Measurements from ENCODE around the gene PLXDC2. TPM values are rescaled to one million over a fixed set of nuclear protein-coding genes. Genes with fewer than 3 reads are reported as not detected.

Gene PLXDC2
- total RNA-seq, 1 experiment from 2014 or later = 0.20 TPM

DNA sequence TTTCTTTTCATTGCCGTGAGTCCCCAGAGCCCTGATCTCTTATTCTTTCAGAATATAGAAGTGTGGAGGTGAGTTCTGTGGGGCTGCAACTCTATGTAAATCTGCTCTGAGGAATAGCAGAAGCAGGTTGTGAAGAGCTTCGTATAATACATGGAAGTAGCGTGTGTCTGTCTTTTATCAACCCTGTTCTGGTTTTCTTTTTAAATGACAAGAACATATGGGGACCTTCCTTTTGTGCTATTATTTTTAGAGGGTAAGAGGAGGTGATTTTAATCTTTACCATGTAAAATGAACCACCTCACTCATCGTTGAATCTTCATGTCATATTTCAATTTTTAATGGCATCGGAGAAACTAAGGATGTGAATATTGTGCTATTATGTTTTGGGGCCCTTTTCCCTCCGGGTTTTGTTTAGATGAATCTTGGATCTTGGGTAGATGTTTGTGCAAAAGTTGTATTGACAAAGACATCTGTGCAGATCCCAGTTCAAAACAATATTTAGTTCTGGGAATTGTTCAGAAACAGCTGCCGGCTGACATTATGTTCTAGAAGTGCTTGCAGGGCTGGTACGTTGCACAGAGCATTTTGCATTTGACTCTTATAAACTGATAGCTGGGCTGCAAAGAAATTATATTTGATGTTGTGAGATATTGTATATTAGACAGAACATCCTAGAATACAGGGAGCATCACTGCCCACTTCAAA, 46.7 kb downstream of the PLXDC2 start:
- ATAC-seq = no peak
- Histone ChIP-seq H3K36me3 (ENCODE audit: control insufficient read depth in 1 of 2, insufficient read depth in 2 of 2, low read length in 2 of 2) (no peaks in the 10 kb centered on the region), H3K9me3 (ENCODE audit: control insufficient read depth in 1 of 2, insufficient read depth in 1 of 2, low read depth in 1 of 2, low read length in 2 of 2) (peaks cover 11 to 18% of the 10 kb centered on the region in 2 experiments; a peak in 3 of 4 replicates), H2AFZ (ENCODE audit: low read depth, low read length, poor library complexity, severe bottlenecking) (no peak overlapping the region), H3K4me2 (ENCODE audit: low read length) (no peak overlapping the region), H3K27ac (ENCODE audit: low read depth, low read length) (no peak overlapping the region), H3K27me3 (ENCODE audit: insufficient read depth, low read length) (no peaks in the 10 kb centered on the region), H4K20me1 (ENCODE audit: insufficient read depth) (no peaks in the 10 kb centered on the region), H3K79me2 (ENCODE audit: insufficient read depth, low read length) (no peaks in the 10 kb centered on the region), H3K4me3 (replicated peaks in 1 of 2; ENCODE audit: low read depth in 1 of 2, low read length in 2 of 2) (no peak overlapping the region), H3K9ac (ENCODE audit: low read length) (no peak overlapping the region), H3K9me2 (ENCODE audit: insufficient read depth) (no peaks in the 10 kb centered on the region), H3K4me1 (ENCODE audit: control insufficient read depth in 1 of 2, insufficient read depth in 2 of 2, low read length in 2 of 2) (no peaks in the 10 kb centered on the region)
- DNase-seq (ENCODE audit: low read depth, low spot score) = no peak
- no TSS peak for BruUV-seq (replicated peaks)
- ChIA-PET RAD21 (ENCODE audit: low non-redundant PET in 1 of 2, low total read pairs in 2 of 2, uncharacterized antibody in 2 of 2, unreplicated experiment in 2 of 2) (no interaction called here), CTCF (no interaction called here), POLR2A (no interaction called here)
- intact Hi-C loops (cut with micrococcal nuclease) = no loop called here
- no peak for TF ChIP-seq SRF (IDR thresholded peaks at IDR 0.05; ENCODE audit: low read depth)
- TF ChIP-seq, protein P1, sequence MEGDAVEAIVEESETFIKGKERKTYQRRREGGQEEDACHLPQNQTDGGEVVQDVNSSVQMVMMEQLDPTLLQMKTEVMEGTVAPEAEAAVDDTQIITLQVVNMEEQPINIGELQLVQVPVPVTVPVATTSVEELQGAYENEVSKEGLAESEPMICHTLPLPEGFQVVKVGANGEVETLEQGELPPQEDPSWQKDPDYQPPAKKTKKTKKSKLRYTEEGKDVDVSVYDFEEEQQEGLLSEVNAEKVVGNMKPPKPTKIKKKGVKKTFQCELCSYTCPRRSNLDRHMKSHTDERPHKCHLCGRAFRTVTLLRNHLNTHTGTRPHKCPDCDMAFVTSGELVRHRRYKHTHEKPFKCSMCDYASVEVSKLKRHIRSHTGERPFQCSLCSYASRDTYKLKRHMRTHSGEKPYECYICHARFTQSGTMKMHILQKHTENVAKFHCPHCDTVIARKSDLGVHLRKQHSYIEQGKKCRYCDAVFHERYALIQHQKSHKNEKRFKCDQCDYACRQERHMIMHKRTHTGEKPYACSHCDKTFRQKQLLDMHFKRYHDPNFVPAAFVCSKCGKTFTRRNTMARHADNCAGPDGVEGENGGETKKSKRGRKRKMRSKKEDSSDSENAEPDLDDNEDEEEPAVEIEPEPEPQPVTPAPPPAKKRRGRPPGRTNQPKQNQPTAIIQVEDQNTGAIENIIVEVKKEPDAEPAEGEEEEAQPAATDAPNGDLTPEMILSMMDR (IDR thresholded peaks at IDR 0.05 in 2 of 3, conservative IDR thresholded peaks at IDR 0.05 in 1 of 3; ENCODE audit: borderline replicate concordance in 1 of 3, insufficient read depth in 1 of 3, low read depth in 2 of 3, low read length in 2 of 3) = no peak

DNA sequence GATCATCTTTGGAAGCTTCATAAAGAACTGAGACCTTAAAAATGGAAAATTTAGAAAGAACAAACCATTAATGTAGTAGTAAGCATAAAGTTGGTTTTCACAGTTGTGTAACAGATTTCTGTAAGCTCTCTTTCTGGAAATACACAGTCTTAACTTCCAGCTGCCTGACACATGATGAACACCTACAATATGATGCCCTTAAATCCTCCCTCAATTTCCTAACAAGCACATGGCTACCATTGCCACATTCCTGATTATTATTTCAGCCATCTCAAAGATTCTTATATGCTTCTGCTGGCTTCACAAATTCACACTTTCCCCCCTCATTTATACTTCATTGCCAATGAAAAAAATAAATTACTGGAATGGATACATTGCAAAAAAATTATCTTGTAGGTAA, 49.4 kb downstream of the PLXDC2 start:
- H3K27ac ChIP-seq (ENCODE audit: low read depth, low read length) = no peak overlapping the region
- H3K4me3 ChIP-seq (replicated peaks in 1 of 2; ENCODE audit: low read depth in 1 of 2, low read length in 2 of 2) = no peak overlapping the region
- no peak overlapping the region for H2AFZ ChIP-seq (ENCODE audit: low read depth, low read length, poor library complexity, severe bottlenecking)
- ChIA-PET RAD21 (ENCODE audit: low non-redundant PET in 1 of 2, low total read pairs in 2 of 2, uncharacterized antibody in 2 of 2, unreplicated experiment in 2 of 2) (no interaction called here), POLR2A (no interaction called here), CTCF (no interaction called here)
- H4K20me1 ChIP-seq (ENCODE audit: insufficient read depth) = no peaks in the 10 kb centered on the region
- BruUV-seq (replicated peaks) = no TSS peak
- intact Hi-C loops (cut with micrococcal nuclease) = no loop called here
- no peaks in the 10 kb centered on the region for H3K36me3 ChIP-seq (ENCODE audit: control insufficient read depth in 1 of 2, insufficient read depth in 2 of 2, low read length in 2 of 2)
- H3K9ac ChIP-seq (ENCODE audit: low read length) = no peak overlapping the region
- H3K79me2 ChIP-seq (ENCODE audit: insufficient read depth, low read length) = no peaks in the 10 kb centered on the region
- no peaks in the 10 kb centered on the region for H3K9me2 ChIP-seq (ENCODE audit: insufficient read depth)
- H3K4me2 ChIP-seq (ENCODE audit: low read length) = no peak overlapping the region
- H3K9me3 ChIP-seq (ENCODE audit: control insufficient read depth in 1 of 2, insufficient read depth in 1 of 2, low read depth in 1 of 2, low read length in 2 of 2) = peaks cover 0 to 12% of the 10 kb centered on the region in 2 experiments; a peak in 2 of 4 replicates
- DNase-seq (ENCODE audit: low read depth, low spot score) (no peak), ATAC-seq (no peak)
- no peaks in the 10 kb centered on the region for H3K4me1 ChIP-seq (ENCODE audit: control insufficient read depth in 1 of 2, insufficient read depth in 2 of 2, low read length in 2 of 2)
- no peaks in the 10 kb centered on the region for H3K27me3 ChIP-seq (ENCODE audit: insufficient read depth, low read length)
- TF ChIP-seq YY1 (IDR thresholded peaks at IDR 0.05; ENCODE audit: extremely low read depth, insufficient replicate concordance, low read depth, low read length) (no peak), FOSL1 (IDR thresholded peaks at IDR 0.05; ENCODE audit: low read depth) (no peak), CEBPB (IDR thresholded peaks at IDR 0.05; ENCODE audit: low read depth) (no peak), EZH2 (IDR thresholded peaks at IDR 0.05) (no peak), SIN3A (IDR thresholded peaks at IDR 0.05; ENCODE audit: low read depth) (no peak), SRF (IDR thresholded peaks at IDR 0.05; ENCODE audit: low read depth) (no peak)
- TF ChIP-seq, protein P2, sequence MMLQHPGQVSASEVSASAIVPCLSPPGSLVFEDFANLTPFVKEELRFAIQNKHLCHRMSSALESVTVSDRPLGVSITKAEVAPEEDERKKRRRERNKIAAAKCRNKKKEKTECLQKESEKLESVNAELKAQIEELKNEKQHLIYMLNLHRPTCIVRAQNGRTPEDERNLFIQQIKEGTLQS (IDR thresholded peaks at IDR 0.05) = no peak
- TF ChIP-seq, protein P3, sequence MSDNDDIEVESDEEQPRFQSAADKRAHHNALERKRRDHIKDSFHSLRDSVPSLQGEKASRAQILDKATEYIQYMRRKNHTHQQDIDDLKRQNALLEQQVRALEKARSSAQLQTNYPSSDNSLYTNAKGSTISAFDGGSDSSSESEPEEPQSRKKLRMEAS (IDR thresholded peaks at IDR 0.05) = no peak
- TF ChIP-seq, protein P4, sequence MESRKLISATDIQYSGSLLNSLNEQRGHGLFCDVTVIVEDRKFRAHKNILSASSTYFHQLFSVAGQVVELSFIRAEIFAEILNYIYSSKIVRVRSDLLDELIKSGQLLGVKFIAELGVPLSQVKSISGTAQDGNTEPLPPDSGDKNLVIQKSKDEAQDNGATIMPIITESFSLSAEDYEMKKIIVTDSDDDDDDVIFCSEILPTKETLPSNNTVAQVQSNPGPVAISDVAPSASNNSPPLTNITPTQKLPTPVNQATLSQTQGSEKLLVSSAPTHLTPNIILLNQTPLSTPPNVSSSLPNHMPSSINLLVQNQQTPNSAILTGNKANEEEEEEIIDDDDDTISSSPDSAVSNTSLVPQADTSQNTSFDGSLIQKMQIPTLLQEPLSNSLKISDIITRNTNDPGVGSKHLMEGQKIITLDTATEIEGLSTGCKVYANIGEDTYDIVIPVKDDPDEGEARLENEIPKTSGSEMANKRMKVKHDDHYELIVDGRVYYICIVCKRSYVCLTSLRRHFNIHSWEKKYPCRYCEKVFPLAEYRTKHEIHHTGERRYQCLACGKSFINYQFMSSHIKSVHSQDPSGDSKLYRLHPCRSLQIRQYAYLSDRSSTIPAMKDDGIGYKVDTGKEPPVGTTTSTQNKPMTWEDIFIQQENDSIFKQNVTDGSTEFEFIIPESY (IDR thresholded peaks at IDR 0.05; ENCODE audit: extremely low read depth, insufficient replicate concordance, low read length) = no peak
- TF ChIP-seq, protein P5, sequence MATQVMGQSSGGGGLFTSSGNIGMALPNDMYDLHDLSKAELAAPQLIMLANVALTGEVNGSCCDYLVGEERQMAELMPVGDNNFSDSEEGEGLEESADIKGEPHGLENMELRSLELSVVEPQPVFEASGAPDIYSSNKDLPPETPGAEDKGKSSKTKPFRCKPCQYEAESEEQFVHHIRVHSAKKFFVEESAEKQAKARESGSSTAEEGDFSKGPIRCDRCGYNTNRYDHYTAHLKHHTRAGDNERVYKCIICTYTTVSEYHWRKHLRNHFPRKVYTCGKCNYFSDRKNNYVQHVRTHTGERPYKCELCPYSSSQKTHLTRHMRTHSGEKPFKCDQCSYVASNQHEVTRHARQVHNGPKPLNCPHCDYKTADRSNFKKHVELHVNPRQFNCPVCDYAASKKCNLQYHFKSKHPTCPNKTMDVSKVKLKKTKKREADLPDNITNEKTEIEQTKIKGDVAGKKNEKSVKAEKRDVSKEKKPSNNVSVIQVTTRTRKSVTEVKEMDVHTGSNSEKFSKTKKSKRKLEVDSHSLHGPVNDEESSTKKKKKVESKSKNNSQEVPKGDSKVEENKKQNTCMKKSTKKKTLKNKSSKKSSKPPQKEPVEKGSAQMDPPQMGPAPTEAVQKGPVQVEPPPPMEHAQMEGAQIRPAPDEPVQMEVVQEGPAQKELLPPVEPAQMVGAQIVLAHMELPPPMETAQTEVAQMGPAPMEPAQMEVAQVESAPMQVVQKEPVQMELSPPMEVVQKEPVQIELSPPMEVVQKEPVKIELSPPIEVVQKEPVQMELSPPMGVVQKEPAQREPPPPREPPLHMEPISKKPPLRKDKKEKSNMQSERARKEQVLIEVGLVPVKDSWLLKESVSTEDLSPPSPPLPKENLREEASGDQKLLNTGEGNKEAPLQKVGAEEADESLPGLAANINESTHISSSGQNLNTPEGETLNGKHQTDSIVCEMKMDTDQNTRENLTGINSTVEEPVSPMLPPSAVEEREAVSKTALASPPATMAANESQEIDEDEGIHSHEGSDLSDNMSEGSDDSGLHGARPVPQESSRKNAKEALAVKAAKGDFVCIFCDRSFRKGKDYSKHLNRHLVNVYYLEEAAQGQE (IDR thresholded peaks at IDR 0.05; ENCODE audit: low read depth) = no peak

All from HCT116 (cell line).